ENCODE measurements around the gene CHCHD6.

Gene CHCHD6

GRCh38 chr3:126751611-126752302 is 47.7 kb downstream of the CHCHD6 start:
- no peak overlapping the region for H3K4me3 ChIP-seq (ENCODE audit: low read depth, low read length)
- no peak for TF ChIP-seq CTCF (IDR thresholded peaks at IDR 0.05; ENCODE audit: low read depth, low read length)

GRCh38 chr3:126752303-126753190 is 48.5 kb downstream of the CHCHD6 start:
- H3K4me3 ChIP-seq (ENCODE audit: low read depth, low read length), result no peak overlapping the region
- peak; percentile 86 for TF ChIP-seq CTCF (IDR thresholded peaks at IDR 0.05; ENCODE audit: low read depth, low read length)

- TF ChIP-seq CTCF (IDR thresholded peaks at IDR 0.05; ENCODE audit: low read depth, low read length), result no peak
- 0 out of 2 replicates have a peak overlapping the region, but pooled peaks have one; percentile 15 for H3K4me3 ChIP-seq (ENCODE audit: low read depth, low read length)
Measured at GRCh38 chr3:126753191-126754160, 49.4 kb downstream of the CHCHD6 start.

GRCh38 chr3:126755866-126756265 is 51.8 kb downstream of the CHCHD6 start:
- no peak for TF ChIP-seq CTCF (IDR thresholded peaks at IDR 0.05; ENCODE audit: low read depth, low read length)
- H3K4me3 ChIP-seq (ENCODE audit: low read depth, low read length), result no peak overlapping the region

- no peak for TF ChIP-seq CTCF (IDR thresholded peaks at IDR 0.05; ENCODE audit: low read depth, low read length)
- H3K4me3 ChIP-seq (ENCODE audit: low read depth, low read length), result no peak overlapping the region
Measured at GRCh38 chr3:126758026-126758425, 54.0 kb downstream of the CHCHD6 start.

- H3K4me3 ChIP-seq (ENCODE audit: low read depth, low read length), result no peak overlapping the region
- TF ChIP-seq CTCF (IDR thresholded peaks at IDR 0.05; ENCODE audit: low read depth, low read length), result no peak
Measured at GRCh38 chr3:126758882-126759281, 54.8 kb downstream of the CHCHD6 start.

Data from WI38 (cell line).